PC-9 (cell line): ENCODE measurements around the gene ENKD1. TPM values are rescaled to one million over a fixed set of nuclear protein-coding genes. Genes with fewer than 3 reads are reported as not detected.

ENCODE experiments used
- BruUV-seq: library from RNA; stranded (reverse); fragments of 400-500 nt; replicated peaks from 2 replicates; lab custom pipeline; 2021; lab: Mats Ljungman, UMichigan
- CTCF ChIA-PET: fragments of 300-600 bp; sonication (Branson Sonifier 250); formaldehyde crosslinking; loops from one replicate; lab custom pipeline; 2022; ENCODE audit warnings: antibody characterized with exemption; lab: Charles Lee
- POLR2A ChIA-PET: fragments of 300-600 bp; sonication (Branson Sonifier 250); formaldehyde crosslinking; loops from one replicate; lab custom pipeline; 2022; ENCODE audit warnings: antibody characterized with exemption; ENCODE audit not compliant: unreplicated experiment; lab: Charles Lee
- DNase-seq, 2 experiments: peaks; one replicate each; pipeline versions ENCODE4 v3.0.0 to v3.0.0-alpha.2; 2015 to 2022; ENCODE audit warnings: mixed read lengths in 1 of 2
- H2AFZ ChIP-seq: fragments of 200-600 bp; sonication (generic); 2 replicates; pipeline ENCODE4 v1.8.1; 2017; ENCODE audit warnings: antibody characterized with exemption
- H3F3A ChIP-seq: fragments of 200-600 bp; sonication (generic); 2 replicates; pipeline ENCODE4 v1.8.1; 2017; ENCODE audit warnings: antibody characterized with exemption, mild to moderate bottlenecking, low read depth; ENCODE audit not compliant: insufficient read depth
- H3K27ac ChIP-seq: fragments of 200-600 bp; sonication (generic); 2 replicates; pipeline ENCODE4 v1.6.1; 2016; ENCODE audit warnings: mixed run types
- H3K27me3 ChIP-seq: fragments of 200-600 bp; sonication (generic); 2 replicates; pipeline ENCODE4 v1.6.1; 2016; ENCODE audit warnings: low read depth, mixed run types; ENCODE audit not compliant: insufficient read depth
- H3K36me3 ChIP-seq: fragments of 200-600 bp; sonication (generic); 2 replicates; pipeline ENCODE4 v1.6.1; 2016; ENCODE audit warnings: low read depth, mixed run types
- H3K4me1 ChIP-seq: fragments of 200-600 bp; sonication (generic); replicated peaks from 2 replicates; pipeline ENCODE4 v1.6.1; 2016; ENCODE audit warnings: mixed run types; ENCODE audit not compliant: insufficient read depth
- H3K4me2 ChIP-seq: fragments of 200-600 bp; sonication (generic); 2 replicates; pipeline ENCODE4 v1.6.1; 2017; ENCODE audit warnings: mixed run types
- H3K4me3 ChIP-seq: fragments of 200-600 bp; sonication (generic); 2 replicates; pipeline ENCODE4 v1.6.1; 2016; ENCODE audit warnings: mixed run types
- H3K79me2 ChIP-seq: fragments of 200-600 bp; sonication (generic); 2 replicates; pipeline ENCODE4 v1.6.1; 2017; ENCODE audit warnings: low read depth, mixed run types
- H3K9me2 ChIP-seq: fragments of 200-600 bp; sonication (generic); 2 replicates; pipeline ENCODE4 v1.8.1; 2017; ENCODE audit warnings: mild to moderate bottlenecking; ENCODE audit not compliant: insufficient read depth
- H3K9me3 ChIP-seq: fragments of 200-600 bp; sonication (generic); 2 replicates; pipeline ENCODE4 v1.8.1; 2016; ENCODE audit warnings: low read depth; ENCODE audit not compliant: insufficient read depth
- H4K20me1 ChIP-seq: fragments of 200-600 bp; sonication (generic); 2 replicates; pipeline ENCODE4 v1.8.1; 2017; ENCODE audit not compliant: insufficient read depth
- CTCF ChIP-seq: fragments of 200-600 bp; sonication (generic); conservative IDR thresholded peaks from 2 replicates; pipeline ENCODE4 v1.6.1; 2017; ENCODE audit warnings: mixed run types, antibody characterized with exemption, mild to moderate bottlenecking, moderate library complexity
- EZH2 ChIP-seq: fragments of 200-600 bp; sonication (generic); IDR thresholded peaks from 2 replicates; pipeline ENCODE4 v1.8.0; 2017; ENCODE audit warnings: antibody characterized with exemption, low read depth
- intact Hi-C: fragments of 100-400 bp; cut with micrococcal nuclease; formaldehyde crosslinking; loops from one replicate; pipeline ENCODE4 v1.10.0; 2022; ENCODE audit not compliant: unreplicated experiment
- total RNA-seq: library from RNA; stranded (reverse); gene quantifications from 2 replicates; pipeline ENCODE4 v1.2.3, GENCODE V29; 2021

Gene ENKD1
- total RNA-seq, 1 experiment from 2014 or later, result 20.8 TPM

- POLR2A ChIA-PET, result no interaction called here
- no peak for TF ChIP-seq EZH2
- Histone ChIP-seq H3K4me1 (peaks cover 21% of the 10 kb centered on the region), H3K9me3 (0 out of 2 replicates have a peak, but pooled peaks cover 8% of the 10 kb centered on the region), H3K4me2 (no peak overlapping the region), H4K20me1 (no peaks in the 10 kb centered on the region), H3F3A (peaks cover 20% of the 10 kb centered on the region; the same call in 1 of the 2 replicates), H3K79me2 (peaks cover 30% of the 10 kb centered on the region), H3K27ac (no peak overlapping the region), H2AFZ (no peak overlapping the region), H3K36me3 (no peaks in the 10 kb centered on the region), H3K4me3 (no peak overlapping the region), H3K27me3 (no peaks in the 10 kb centered on the region), H3K9me2 (no peaks in the 10 kb centered on the region)
- intact Hi-C loops, result no loop called here
- CTCF ChIA-PET, result no interaction called here
- no peak for DNase-seq
- BruUV-seq, result no TSS peak
Measured at GRCh38 chr16:67701420-67701819, 34.9 kb upstream of the ENKD1 start.

- Histone ChIP-seq H3K9me2 (no peaks in the 10 kb centered on the region), H3K4me2 (no peak overlapping the region), H3K9me3 (0 out of 2 replicates have a peak, but pooled peaks cover 8% of the 10 kb centered on the region), H3K27me3 (no peaks in the 10 kb centered on the region), H3F3A (peaks cover 15% of the 10 kb centered on the region; the same call in 1 of the 2 replicates), H3K36me3 (no peaks in the 10 kb centered on the region), H4K20me1 (no peaks in the 10 kb centered on the region), H3K4me1 (peaks cover 23% of the 10 kb centered on the region), H3K4me3 (no peak overlapping the region), H2AFZ (no peak overlapping the region), H3K79me2 (peaks cover 28% of the 10 kb centered on the region), H3K27ac (no peak overlapping the region)
- TF ChIP-seq EZH2, result no peak
- no peak for TF ChIP-seq CTCF
- intact Hi-C loops, result no loop called here
- no TSS peak for BruUV-seq
- ChIA-PET CTCF (no interaction called here), POLR2A (no interaction called here)
- DNase-seq, result no peak
Measured at GRCh38 chr16:67699265-67699664, 32.7 kb upstream of the ENKD1 start.

- H3K36me3 ChIP-seq, result no peaks in the 10 kb centered on the region
- BruUV-seq, result no TSS peak
- H2AFZ ChIP-seq, result no peak overlapping the region
- DNase-seq, result no peak
- ChIA-PET POLR2A (no interaction called here), CTCF (interaction anchor here (0.6 kb wide), 1 partner anchor 745 kb away, joined by 3 read pairs; no protein-coding TSS in a partner anchor)
- peak overlapping the region; percentile 40; the same call in 1 of the 2 replicates for H3K27ac ChIP-seq
- H3K27me3 ChIP-seq, result no peaks in the 10 kb centered on the region
- no peak overlapping the region for H3K4me3 ChIP-seq
- no peaks in the 10 kb centered on the region for H4K20me1 ChIP-seq
- peaks cover 16% of the 10 kb centered on the region; the same call in 1 of the 2 replicates for H3F3A ChIP-seq
- H3K9me3 ChIP-seq, result 0 out of 2 replicates have a peak, but pooled peaks cover 8% of the 10 kb centered on the region
- H3K4me1 ChIP-seq, result peaks cover 23% of the 10 kb centered on the region
- peak overlapping the region; percentile 40; the same call in 1 of the 2 replicates for H3K4me2 ChIP-seq
- intact Hi-C loops, result no loop called here
- peaks cover 23% of the 10 kb centered on the region for H3K79me2 ChIP-seq
- TF ChIP-seq EZH2 (no peak), CTCF (no peak)
- no peaks in the 10 kb centered on the region for H3K9me2 ChIP-seq
Measured at GRCh38 chr16:67697422-67698185, 31.1 kb upstream of the ENKD1 start.
